Panc1 (cell line): ENCODE results near the gene TNFRSF25.

Source experiments
- POLR2AphosphoS5 ChIP-seq: IDR thresholded peaks from 2 replicates; pipeline ENCODE4 v1.6.1; 2012; ENCODE audit warnings: mild to moderate bottlenecking, low read depth, low read length, moderate library complexity
- TCF7L2 ChIP-seq: IDR thresholded peaks from 2 replicates; pipeline ENCODE4 v1.6.1; 2011; ENCODE audit warnings: mild to moderate bottlenecking, low read depth, low read length, inconsistent platforms
- TF ChIP-seq, protein P1 (sequence below): fragments of 450-650 bp; IDR thresholded peaks from 2 replicates; pipeline ENCODE4 v1.5.1; 2017; ENCODE audit warnings: mild to moderate bottlenecking
- TF ChIP-seq, protein P2 (sequence below), 2 experiments: IDR thresholded peaks; 2 replicates each; pipeline ENCODE4 v1.6.1; 2011 to 2012; ENCODE audit warnings: low read depth in 2 of 2, control low read depth in 1 of 2, low read length in 1 of 2, mild to moderate bottlenecking in 1 of 2, moderate library complexity in 1 of 2; ENCODE audit not compliant: insufficient read depth in 1 of 2

DNA sequence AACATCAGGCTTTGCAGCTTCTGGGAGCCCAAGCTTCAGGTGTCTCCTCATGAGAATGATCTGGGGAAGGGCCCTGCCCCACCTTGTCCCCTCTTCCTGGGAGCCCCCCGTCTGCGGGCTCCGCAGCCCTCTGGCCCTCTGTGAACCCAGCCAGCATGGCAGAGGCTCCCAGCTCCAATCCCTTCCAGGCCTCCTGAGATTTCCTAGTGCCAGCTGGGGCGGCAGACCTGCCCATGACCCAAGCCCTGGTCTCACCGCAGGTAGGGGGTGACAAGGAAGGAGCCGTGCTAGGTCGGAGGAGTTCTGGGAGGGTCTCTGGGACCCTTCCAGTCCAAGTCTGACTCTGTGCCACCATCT, 17.8 kb upstream of the TNFRSF25 start:
- TF ChIP-seq, protein P1, sequence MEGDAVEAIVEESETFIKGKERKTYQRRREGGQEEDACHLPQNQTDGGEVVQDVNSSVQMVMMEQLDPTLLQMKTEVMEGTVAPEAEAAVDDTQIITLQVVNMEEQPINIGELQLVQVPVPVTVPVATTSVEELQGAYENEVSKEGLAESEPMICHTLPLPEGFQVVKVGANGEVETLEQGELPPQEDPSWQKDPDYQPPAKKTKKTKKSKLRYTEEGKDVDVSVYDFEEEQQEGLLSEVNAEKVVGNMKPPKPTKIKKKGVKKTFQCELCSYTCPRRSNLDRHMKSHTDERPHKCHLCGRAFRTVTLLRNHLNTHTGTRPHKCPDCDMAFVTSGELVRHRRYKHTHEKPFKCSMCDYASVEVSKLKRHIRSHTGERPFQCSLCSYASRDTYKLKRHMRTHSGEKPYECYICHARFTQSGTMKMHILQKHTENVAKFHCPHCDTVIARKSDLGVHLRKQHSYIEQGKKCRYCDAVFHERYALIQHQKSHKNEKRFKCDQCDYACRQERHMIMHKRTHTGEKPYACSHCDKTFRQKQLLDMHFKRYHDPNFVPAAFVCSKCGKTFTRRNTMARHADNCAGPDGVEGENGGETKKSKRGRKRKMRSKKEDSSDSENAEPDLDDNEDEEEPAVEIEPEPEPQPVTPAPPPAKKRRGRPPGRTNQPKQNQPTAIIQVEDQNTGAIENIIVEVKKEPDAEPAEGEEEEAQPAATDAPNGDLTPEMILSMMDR = no peak
- TF ChIP-seq POLR2AphosphoS5 = no peak
- TF ChIP-seq, protein P2, sequence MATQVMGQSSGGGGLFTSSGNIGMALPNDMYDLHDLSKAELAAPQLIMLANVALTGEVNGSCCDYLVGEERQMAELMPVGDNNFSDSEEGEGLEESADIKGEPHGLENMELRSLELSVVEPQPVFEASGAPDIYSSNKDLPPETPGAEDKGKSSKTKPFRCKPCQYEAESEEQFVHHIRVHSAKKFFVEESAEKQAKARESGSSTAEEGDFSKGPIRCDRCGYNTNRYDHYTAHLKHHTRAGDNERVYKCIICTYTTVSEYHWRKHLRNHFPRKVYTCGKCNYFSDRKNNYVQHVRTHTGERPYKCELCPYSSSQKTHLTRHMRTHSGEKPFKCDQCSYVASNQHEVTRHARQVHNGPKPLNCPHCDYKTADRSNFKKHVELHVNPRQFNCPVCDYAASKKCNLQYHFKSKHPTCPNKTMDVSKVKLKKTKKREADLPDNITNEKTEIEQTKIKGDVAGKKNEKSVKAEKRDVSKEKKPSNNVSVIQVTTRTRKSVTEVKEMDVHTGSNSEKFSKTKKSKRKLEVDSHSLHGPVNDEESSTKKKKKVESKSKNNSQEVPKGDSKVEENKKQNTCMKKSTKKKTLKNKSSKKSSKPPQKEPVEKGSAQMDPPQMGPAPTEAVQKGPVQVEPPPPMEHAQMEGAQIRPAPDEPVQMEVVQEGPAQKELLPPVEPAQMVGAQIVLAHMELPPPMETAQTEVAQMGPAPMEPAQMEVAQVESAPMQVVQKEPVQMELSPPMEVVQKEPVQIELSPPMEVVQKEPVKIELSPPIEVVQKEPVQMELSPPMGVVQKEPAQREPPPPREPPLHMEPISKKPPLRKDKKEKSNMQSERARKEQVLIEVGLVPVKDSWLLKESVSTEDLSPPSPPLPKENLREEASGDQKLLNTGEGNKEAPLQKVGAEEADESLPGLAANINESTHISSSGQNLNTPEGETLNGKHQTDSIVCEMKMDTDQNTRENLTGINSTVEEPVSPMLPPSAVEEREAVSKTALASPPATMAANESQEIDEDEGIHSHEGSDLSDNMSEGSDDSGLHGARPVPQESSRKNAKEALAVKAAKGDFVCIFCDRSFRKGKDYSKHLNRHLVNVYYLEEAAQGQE (IDR thresholded peaks at IDR 0.05; ENCODE audit: insufficient read depth in 1 of 2, low read depth in 2 of 2, low read length in 1 of 2) = no peak
- no peak for TF ChIP-seq TCF7L2
